HL-60/S4 treated with retinoic acid at 250 ng/mL for 4 days and 3 days (cell line): Measurements from ENCODE around the gene TRIM24.
"Not testable (repeated sequence)": the region's sequence is repeated elsewhere in the genome, so short reads cannot be mapped to it uniquely, and the experiment has no call there.

Source experiments
- in situ Hi-C: fragments of 300-500 bp; cut with MboI; formaldehyde crosslinking; loops from 2 replicates; pipeline ENCODE4 v1.7.0; 2022; ENCODE audit warnings: low sequenced_read_pairs

Gene TRIM24

DNA sequence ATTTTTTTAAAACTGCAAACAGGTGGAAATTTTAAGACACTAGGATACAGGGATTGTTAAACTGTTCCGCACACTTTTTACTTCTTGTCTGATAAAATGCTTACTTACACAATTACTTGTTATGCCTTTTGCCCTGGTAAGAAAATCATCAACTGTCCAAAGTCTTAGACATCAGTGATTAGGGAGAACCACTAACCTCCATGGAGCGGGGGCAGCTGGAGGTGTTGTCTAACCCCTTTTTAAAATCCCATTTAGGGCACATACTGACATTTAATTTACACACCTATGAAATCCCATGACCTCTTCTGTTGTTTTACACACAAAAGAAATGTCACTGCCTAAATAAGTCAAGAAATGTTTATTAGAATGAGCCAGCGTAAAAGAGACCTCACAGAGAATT, 65.7 kb downstream of the TRIM24 start:
- in situ Hi-C loops: no loop called here

- in situ Hi-C loops: no loop called here
These were observed 67.7 kb downstream of the TRIM24 start for GRCh38 chr7:138527746-138528223.

GRCh38 chr7:138536833-138537232, 76.8 kb downstream of the TRIM24 start:
- in situ Hi-C loops: not testable (repeated sequence)

DNA sequence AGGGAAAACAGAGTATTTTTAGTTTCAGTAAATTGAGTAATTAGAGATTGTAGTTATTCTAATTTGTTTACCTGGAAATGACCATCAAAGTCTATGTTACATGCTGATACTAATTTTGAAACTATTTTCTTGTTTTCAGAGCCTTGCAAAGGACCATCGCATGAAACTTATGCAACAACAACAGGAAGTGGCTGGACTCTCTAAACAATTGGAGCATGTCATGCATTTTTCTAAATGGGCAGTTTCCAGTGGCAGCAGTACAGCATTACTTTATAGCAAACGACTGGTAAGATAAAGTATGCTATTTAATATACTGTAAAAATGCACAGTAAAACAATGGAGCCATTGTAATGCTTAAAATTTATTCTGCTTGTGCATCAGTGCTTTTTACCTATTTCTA, 78.5 kb downstream of the TRIM24 start:
- in situ Hi-C loops: no loop called here

DNA sequence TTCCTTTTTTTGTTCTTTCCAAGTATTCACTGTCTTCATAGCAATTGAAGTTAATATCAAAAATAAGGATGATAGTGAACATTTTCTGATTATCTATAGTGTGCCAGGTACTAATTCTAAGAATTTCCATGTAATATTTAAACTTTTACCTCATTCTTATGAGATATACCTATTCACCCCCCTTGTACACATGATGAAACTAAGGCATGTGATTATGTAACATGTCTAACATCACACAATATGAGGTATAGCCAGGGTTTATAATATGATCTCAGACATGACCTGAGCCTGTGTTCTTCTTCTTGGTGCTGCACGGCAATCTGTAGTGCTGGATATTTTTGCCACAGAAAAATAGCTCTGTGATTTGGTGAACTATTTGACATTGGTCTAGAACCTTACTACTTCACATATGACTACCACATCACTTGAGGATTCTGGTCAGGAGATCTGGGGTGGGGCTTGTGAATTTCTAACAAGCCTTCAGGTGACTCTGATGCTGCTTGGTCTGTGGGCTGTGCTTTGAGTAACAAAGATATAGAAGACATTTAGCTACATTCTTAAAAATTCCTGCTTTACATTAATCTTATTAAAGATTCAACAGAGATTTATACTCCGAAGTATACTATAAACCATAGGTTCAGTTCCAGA, 79.1 kb downstream of the TRIM24 start:
- in situ Hi-C loops: no loop called here

GRCh38 chr7:138542183-138542582, 82.1 kb downstream of the TRIM24 start:
- in situ Hi-C loops: no loop called here

DNA sequence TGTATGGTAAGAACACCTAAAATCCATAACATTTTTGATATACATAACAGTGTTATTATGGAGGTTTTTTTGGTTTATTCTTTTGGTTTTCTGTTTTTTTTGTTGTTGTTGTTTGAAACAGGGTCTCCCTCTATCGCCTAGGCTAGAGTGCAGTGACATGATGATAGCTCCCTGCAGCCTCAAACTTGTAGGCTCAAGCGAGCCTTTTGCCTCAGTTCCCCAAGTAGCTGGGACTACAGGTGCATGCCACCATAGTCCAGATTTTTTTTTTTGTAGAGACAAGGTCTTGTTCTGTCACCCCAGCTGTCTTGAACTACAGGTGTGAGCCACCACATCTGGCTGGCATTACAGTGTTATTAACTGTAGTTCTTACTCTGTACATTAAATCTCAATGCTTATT, 83.7 kb downstream of the TRIM24 start:
- in situ Hi-C loops: no loop called here

DNA sequence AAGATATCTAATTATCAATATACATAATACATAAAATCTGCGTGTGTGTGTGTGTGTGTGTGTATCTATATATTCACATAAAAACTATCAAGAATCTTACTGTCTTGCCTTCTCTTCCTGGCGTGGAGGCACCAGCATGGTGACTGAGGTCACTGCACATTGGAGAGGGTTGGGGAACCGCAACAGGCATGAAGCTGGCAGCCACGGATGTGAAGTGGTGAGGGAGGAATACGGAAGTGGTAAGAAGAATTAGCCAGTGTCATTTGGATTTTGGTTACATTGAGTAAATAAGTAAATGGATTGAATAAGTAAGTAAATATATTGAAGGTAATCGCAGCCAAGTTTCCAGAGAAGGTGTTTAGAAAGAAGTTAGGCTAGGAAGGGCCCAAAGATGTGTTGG, 85.1 kb downstream of the TRIM24 start:
- in situ Hi-C loops: no loop called here

DNA sequence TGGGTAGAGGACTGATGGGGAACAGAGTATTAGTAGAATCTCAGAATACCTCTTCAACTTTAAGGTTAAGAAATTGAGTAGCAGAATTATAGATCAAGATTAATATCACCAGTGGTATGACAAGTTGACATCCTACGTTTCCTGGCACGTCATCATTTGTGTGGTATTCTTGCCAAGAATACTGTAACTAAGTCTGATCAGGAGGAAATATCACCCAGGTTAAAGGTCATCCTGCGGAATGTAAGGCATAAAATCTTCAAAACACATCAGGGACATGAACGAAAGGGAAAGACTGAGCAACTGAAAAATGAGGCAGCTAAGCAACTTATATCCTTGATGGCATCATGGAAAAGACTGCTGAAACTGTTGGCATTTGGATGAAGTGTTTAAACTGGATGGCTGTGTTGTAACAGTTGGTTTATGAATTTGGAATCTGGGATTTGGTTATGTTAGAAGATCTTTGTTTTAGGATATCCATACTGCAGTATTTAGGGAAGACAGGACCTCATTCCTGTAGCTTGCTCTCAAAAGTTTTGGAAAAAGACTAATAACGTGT, 86.1 kb downstream of the TRIM24 start:
- in situ Hi-C loops: no loop called here

GRCh38 chr7:138546829-138547228, 86.8 kb downstream of the TRIM24 start:
- in situ Hi-C loops: no loop called here

DNA sequence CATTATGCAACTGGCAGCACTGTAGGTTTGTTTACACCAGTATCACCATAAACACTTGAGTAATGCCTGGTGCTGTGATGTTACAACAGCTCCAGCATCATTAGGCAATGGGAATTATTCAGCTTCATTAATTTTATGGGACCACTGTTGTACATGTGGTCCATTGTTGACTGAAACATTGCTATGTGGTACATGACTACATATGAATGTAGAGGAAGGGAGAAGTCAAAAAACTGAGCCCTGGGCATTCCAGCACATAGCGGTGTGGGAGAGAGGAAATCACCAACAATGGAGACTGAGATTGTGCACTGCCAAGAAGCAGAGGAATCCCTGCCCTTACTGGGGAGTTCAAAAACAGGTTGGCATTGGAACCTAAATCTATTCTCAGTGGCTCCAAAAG, 89.0 kb downstream of the TRIM24 start:
- in situ Hi-C loops: no loop called here

GRCh38 chr7:138550337-138550736, 90.3 kb downstream of the TRIM24 start:
- in situ Hi-C loops: no loop called here

DNA sequence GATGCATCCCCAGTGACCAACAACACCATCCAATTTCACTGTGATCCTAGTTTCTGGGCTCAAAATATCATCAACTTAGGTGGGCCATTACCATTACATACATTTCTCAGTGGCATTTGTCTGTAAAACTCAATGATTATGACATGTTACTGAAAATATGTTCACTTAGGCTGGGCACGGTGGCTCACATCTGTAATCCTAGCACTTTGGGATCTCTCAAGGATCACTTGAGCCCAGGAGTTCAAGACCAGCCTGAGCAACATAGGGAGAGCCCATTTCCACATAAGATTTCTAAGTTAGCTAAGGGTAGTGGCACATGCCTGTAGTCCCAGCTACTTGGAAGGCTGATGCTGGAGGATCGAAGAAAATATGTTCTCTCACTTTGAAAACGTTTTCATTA, 91.0 kb downstream of the TRIM24 start:
- in situ Hi-C loops: no loop called here

DNA sequence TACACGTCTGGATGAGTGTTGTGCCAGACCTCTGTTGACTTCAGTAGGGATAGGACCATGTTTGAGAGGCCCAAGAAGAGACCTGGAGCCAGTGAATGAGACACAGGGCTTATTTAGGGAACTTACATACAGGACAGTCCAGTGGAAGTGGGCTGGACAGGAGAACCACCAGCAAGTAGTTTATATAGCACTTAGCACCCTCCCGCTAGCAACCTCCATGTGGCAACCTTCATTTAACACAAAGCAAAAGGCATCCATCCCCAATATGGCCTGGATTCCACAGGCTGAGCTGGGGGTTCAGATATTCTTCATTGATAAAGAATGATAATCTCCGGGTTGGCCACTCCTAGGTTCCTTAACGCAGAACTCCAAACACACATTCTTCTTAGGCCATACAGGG, 93.7 kb downstream of the TRIM24 start:
- in situ Hi-C loops: no loop called here

GRCh38 chr7:138554674-138555073, 94.6 kb downstream of the TRIM24 start:
- in situ Hi-C loops: no loop called here

GRCh38 chr7:138555684-138556083, 95.6 kb downstream of the TRIM24 start:
- in situ Hi-C loops: no loop called here

GRCh38 chr7:138556771-138557484, 96.9 kb downstream of the TRIM24 start:
- in situ Hi-C loops: no loop called here

DNA sequence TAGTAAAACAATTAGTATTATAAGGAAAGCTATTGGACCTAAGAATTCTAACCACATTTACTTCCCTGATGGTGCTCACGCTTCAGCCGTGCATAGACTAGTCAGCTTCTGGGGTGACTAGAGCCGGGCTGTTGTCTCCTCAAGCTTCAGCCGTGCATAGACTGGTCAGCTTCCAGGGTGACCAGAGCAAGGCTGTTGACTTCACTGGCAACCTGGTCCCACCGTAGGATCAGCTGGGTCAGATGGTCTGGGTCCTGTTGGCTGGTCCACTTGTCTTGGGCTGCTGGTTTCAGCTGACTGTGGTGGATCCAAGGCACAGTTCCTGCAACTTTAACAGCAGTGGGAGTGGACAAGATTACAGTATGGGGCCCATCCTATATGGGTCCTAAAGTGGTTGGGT, 99.4 kb downstream of the TRIM24 start:
- in situ Hi-C loops: no loop called here

DNA sequence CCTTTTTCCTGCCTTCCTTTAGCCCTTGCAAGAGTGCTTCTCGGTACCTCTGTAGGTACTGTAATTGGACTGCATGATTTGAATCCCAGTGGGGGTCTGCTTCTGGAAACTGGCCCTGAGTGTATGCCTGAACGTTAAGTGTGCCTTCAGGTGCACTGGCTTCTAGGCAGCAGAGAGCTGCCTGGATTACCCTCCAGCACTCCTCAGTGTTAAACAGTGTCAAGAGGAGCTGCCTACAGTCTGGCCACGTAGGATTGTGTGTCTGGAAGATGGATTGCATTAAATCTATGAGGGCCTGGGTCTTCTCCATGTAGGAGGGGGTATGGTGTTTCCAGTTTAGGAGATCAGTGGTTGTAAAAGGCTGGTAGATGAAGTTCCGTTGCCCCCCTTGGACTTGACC, 103.7 kb downstream of the TRIM24 start:
- in situ Hi-C loops: no loop called here

DNA sequence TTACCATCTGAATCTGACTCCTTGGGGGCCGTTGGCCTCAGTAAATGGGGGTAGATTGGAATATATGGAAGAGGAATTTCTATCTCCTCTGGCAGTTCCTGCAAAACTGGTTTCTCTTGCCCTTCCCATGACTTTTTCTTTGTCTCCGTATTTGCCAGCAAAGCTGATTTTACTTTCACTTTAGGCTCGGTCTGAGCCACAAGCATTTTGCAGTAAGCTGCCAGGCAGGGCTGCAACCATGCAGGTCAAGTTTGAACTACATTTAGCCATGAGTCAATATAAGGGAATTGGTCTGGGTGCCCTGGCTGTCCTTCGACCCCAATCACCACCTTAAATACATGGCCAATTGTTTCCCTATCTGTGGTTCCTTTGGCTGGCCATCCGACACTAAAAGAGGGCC, 104.3 kb downstream of the TRIM24 start:
- in situ Hi-C loops: no loop called here

DNA sequence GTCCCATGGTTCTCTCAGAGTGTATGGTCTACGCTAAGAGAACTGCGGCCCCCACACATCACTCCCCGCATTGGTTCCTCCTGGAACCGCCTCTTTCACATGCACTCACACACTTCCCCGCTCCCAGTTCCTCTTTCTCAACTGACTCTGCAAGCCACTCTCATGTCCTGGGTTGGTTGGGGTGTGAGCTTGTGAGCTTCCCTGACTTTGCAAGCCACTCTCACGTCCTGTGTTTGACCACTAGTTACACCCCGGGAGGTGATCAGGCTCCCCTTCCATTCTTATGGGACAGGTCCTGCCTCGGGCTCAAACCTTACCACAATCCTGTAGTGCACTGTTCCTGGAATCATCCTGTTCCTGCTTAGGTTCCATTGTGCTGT, 105.0 kb downstream of the TRIM24 start:
- in situ Hi-C loops: no loop called here

GRCh38 chr7:138565451-138566114, 105.5 kb downstream of the TRIM24 start:
- in situ Hi-C loops: no loop called here
